Hepatocyte (in vitro differentiated cells): ENCODE data around the gene PERM1. TPM values are rescaled to one million over a fixed set of nuclear protein-coding genes. Genes with fewer than 3 reads are reported as not detected.
A peak's percentile ranks its signal among the peaks of the same experiment; 100 is the strongest.

Experiments used
- DNase-seq: peaks from one replicate; pipeline ENCODE4 v3.0.0-alpha.2; 2016; ENCODE audit warnings: low spot score
- H2AFZ ChIP-seq: fragments of 200-600 bp; sonication (generic); 2 replicates; pipeline ENCODE4 v1.6.0; 2016; ENCODE audit warnings: antibody characterized with exemption, mild to moderate bottlenecking
- H3K27ac ChIP-seq: fragments of 200-600 bp; sonication (generic); 2 replicates; pipeline ENCODE4 v1.5.1; 2016; ENCODE audit warnings: mild to moderate bottlenecking
- H3K27me3 ChIP-seq: fragments of 200-600 bp; sonication (generic); 2 replicates; pipeline ENCODE4 v1.6.1; 2016
- H3K36me3 ChIP-seq: fragments of 200-600 bp; sonication (generic); replicated peaks from 2 replicates; pipeline ENCODE4 v1.5.1; 2016; ENCODE audit warnings: low read depth; ENCODE audit not compliant: insufficient read depth
- H3K4me1 ChIP-seq: fragments of 200-600 bp; sonication (generic); 2 replicates; pipeline ENCODE4 v1.5.1; 2016; ENCODE audit warnings: mild to moderate bottlenecking, moderate library complexity; ENCODE audit not compliant: insufficient read depth
- H3K4me2 ChIP-seq: fragments of 200-600 bp; sonication (generic); 2 replicates; pipeline ENCODE4 v1.6.0; 2016
- H3K4me3 ChIP-seq: fragments of 200-600 bp; sonication (generic); 2 replicates; pipeline ENCODE4 v1.5.1; 2016; ENCODE audit warnings: mild to moderate bottlenecking
- H3K79me2 ChIP-seq: fragments of 200-600 bp; sonication (generic); 2 replicates; pipeline ENCODE4 v1.6.0; 2017; ENCODE audit warnings: mild to moderate bottlenecking
- H3K9me2 ChIP-seq: fragments of 200-600 bp; sonication (generic); replicated peaks from 2 replicates; pipeline ENCODE4 v1.6.0; 2017; ENCODE audit warnings: mild to moderate bottlenecking; ENCODE audit not compliant: insufficient read depth
- H3K9me3 ChIP-seq: fragments of 200-600 bp; sonication (generic); 2 replicates; pipeline ENCODE4 v1.5.1; 2016; ENCODE audit warnings: low read depth, mild to moderate bottlenecking
- H4K20me1 ChIP-seq: fragments of 200-600 bp; sonication (generic); 2 replicates; pipeline ENCODE4 v1.6.0; 2016; ENCODE audit warnings: mild to moderate bottlenecking; ENCODE audit not compliant: insufficient read depth, poor library complexity, severe bottlenecking
- CTCF ChIP-seq: fragments of 200-600 bp; sonication (generic); IDR thresholded peaks from 2 replicates; pipeline ENCODE4 v1.5.1; 2016; ENCODE audit warnings: antibody characterized with exemption, mild to moderate bottlenecking; ENCODE audit not compliant: poor library complexity
- EZH2 ChIP-seq: fragments of 200-600 bp; sonication (generic); IDR thresholded peaks from 2 replicates; pipeline ENCODE4 v1.6.1; 2016; ENCODE audit warnings: antibody characterized with exemption, mild to moderate bottlenecking, borderline replicate concordance
- EZH2phosphoT487 ChIP-seq: fragments of 200-600 bp; sonication (generic); IDR thresholded peaks from one replicate; pipeline ENCODE4 v1.6.1; 2018; ENCODE audit warnings: antibody characterized with exemption, mild to moderate bottlenecking, low read depth, moderate library complexity; ENCODE audit not compliant: unreplicated experiment, severe bottlenecking
- WGBS: methylation state at CpG from one replicate; pipeline ENCODE4 v1.1.6; 2016; ENCODE audit warnings: low lambda C conversion rate; ENCODE audit errors: missing lambda C conversion rate; 5-methylcytosine and 5-hydroxymethylcytosine counted together
- polyA plus RNA-seq: library from polyadenylated mRNA; unstranded; fragments of >200 nt; fragmentation: Nextera tagmentation; extraction: Ambion mirVana; gene quantifications from 2 replicates; pipeline ENCODE4 v1.2.1, GENCODE V29; 2016
- total RNA-seq: library from RNA; depleted of rRNA; stranded (reverse); fragments of >200 nt; gene quantifications from 2 replicates; pipeline ENCODE4 v1.2.3, GENCODE V29; 2014

The PERM1 gene
- total and polyA plus RNA-seq, 2 experiments from 2014 or later, result 1.3 TPM; not detected in 1

- Histone ChIP-seq H3K4me2 (peak overlapping the region; percentile 92), H3K9me2 (no peaks in the 10 kb centered on the region), H3K79me2 (peaks cover 20% of the 10 kb centered on the region), H3K9me3 (no peaks in the 10 kb centered on the region), H2AFZ (peak overlapping the region; percentile 31), H3K27ac (no peak overlapping the region), H4K20me1 (peaks cover 7% of the 10 kb centered on the region), H3K36me3 (no peaks in the 10 kb centered on the region), H3K27me3 (no peaks in the 10 kb centered on the region), H3K4me1 (peaks cover 3% of the 10 kb centered on the region), H3K4me3 (no peak overlapping the region)
- no peak for TF ChIP-seq CTCF
- 49% methylated on average over 21 of the region's 57 CpGs for WGBS
- DNase-seq, result no peak
Measured at GRCh38 chr1:959731-960362, 22.0 kb downstream of the PERM1 start.

GRCh38 chr1:958823-959730 lies 22.8 kb downstream of the PERM1 start, which contains the start of gene NOC2L:
Gene NOC2L (minus strand): TSS chr1:959256. CDS start chr1:959240, 16 bp downstream.
- H3K27ac ChIP-seq, result peak within 1 kb of the TSS; percentile 43
- no peaks in the 10 kb centered on the region for H3K36me3 ChIP-seq
- H3K4me1 ChIP-seq, result peaks cover 3% of the 10 kb centered on the region
- peak within 1 kb of the TSS; percentile 43 for H2AFZ ChIP-seq
- peak within 1 kb of the TSS; percentile 100 for H3K4me3 ChIP-seq
- peaks cover 7% of the 10 kb centered on the region for H4K20me1 ChIP-seq
- TF ChIP-seq EZH2phosphoT487 (no peak), CTCF (no peak), EZH2 (no peak)
- H3K27me3 ChIP-seq, result no peaks in the 10 kb centered on the region
- H3K79me2 ChIP-seq, result peaks cover 20% of the 10 kb centered on the region
- WGBS, result 11% methylated on average over 68 of the region's 101 CpGs
- DNase-seq, result peak; percentile 94
- no peaks in the 10 kb centered on the region for H3K9me2 ChIP-seq
- peak within 1 kb of the TSS; percentile 98 for H3K4me2 ChIP-seq
- no peaks in the 10 kb centered on the region for H3K9me3 ChIP-seq

GRCh38 chr1:956636-957035 lies 25.3 kb downstream of the PERM1 start:
- no peak for DNase-seq
- 99% methylated on average over 11 of the region's 11 CpGs for WGBS
- Histone ChIP-seq H3K9me3 (no peaks in the 10 kb centered on the region), H3K36me3 (no peaks in the 10 kb centered on the region), H3K4me1 (peaks cover 3% of the 10 kb centered on the region), H3K4me3 (no peak overlapping the region), H3K9me2 (no peaks in the 10 kb centered on the region), H3K27me3 (no peaks in the 10 kb centered on the region), H3K4me2 (no peak overlapping the region), H2AFZ (no peak overlapping the region), H3K79me2 (peaks cover 20% of the 10 kb centered on the region), H3K27ac (no peak overlapping the region), H4K20me1 (peaks cover 7% of the 10 kb centered on the region)
- TF ChIP-seq EZH2, result no peak
- TF ChIP-seq EZH2phosphoT487, result no peak
- no peak for TF ChIP-seq CTCF
